GM19324 (cell line): ENCODE data around the gene FOXN3.

Source experiments
- ATAC-seq: cut with Tn5 transposase; IDR thresholded peaks from one replicate; pipeline ENCODE4 v1.9.1; 2021; ENCODE audit warnings: mild to moderate bottlenecking, moderate library complexity; ENCODE audit not compliant: unreplicated experiment, low FRiP score

FOXN3 gene

DNA sequence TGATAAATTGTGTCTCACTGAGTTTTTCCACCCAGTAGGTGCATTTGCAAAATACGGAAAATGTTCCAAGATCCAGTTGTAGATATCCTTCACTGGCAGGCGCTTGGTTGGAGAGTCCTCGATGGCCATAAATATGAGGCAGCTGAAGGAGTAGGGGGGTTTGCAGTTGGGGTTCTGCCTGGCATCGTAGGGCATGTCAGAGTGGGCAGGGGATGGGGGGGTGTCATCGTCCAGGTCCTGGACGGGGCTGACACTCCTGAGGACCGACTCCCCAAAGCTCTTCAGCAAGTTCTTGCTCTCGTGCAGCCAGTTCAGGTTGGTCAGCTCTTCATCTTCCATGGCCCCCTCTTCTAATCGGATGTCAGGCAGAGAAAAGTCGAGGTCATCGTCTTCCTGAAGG lies 5.1 kb downstream of the FOXN3 start:
- ATAC-seq = no peak

- no peak for ATAC-seq
Measured at GRCh38 chr14:89409961-89410360, 7.1 kb downstream of the FOXN3 start.

- ATAC-seq = no peak
Measured at GRCh38 chr14:89408907-89409700, 7.9 kb downstream of the FOXN3 start.

DNA sequence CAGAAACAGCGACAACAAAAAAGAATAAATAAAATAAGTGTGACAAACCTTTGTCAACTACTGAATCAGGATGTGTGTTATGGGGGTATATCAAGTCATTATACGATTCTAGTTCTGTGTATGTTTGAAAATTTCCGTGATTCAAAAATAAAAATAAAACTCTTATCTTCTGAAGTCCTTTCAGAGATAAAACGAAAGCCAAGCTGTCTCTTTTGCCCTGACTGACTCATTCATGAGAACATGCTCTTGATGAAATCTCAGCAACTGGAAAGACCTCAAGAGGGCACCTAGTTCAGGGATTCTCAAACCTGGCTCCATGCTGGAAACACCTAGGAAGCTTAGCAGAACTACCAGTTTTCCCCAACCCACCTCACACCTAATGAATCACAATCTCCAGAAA lies 9.2 kb downstream of the FOXN3 start:
- no peak for ATAC-seq

DNA sequence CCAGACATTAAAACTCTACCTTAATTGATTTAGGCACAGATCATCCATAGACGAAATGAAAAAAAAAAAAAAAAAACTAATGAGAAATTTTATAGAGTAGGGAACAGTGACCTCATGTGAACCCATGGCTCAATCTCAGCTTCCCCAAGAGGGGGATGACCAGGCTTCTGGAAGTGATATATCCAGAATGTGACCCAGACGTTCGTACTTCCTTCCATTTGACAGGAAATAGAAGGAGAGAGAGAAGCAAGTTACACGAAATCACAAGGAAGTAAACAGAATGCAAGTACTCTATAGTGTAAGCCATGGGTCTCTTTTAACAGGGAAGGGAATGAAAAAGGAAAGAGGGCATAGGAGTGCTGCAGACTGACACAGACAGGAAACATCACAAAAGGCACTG lies 10.1 kb downstream of the FOXN3 start:
- no peak for ATAC-seq

DNA sequence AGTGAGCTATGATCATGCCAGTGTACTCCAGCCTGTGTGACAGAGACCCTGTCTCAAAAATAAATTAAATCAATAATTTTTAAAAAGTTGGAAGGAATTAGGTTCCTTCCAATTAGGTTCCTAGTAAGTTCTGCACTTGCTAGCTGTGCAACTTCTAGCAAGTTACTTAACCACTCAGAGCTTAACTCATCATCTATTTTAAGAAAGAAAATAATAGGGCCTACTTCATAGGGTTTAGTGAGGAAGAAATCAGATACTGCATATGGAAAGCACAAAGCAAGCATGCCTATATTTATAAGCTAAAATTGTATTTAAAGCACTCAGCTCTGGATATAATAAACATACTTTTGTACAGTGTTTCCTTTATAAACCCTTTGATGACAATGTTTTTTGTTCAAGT lies 10.7 kb downstream of the FOXN3 start:
- no peak for ATAC-seq

- ATAC-seq = no peak
Measured at GRCh38 chr14:89405712-89406111, 11.3 kb downstream of the FOXN3 start.

- no peak for ATAC-seq
Measured at GRCh38 chr14:89402363-89402762, 14.7 kb downstream of the FOXN3 start.

- ATAC-seq = no peak
Measured at GRCh38 chr14:89401761-89402160, 15.3 kb downstream of the FOXN3 start.

DNA sequence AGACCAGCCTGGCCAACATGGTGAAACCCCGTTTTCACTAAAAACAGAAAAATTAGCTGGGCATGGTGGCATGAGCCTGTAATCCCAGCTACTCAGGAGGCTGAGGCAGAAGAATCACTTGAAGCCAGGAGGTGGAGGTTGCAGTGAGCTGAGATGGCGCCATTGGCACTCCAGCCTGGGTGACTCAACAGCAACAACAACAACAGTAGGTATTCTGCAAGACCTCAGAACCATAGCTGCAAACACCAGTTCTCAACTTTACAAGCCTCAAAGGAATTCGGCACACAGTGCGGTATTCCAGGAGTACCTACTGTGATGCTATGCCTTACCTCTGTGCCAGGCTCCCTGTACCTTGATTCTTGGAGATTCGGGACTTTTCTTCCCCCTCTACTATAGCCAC lies 15.8 kb downstream of the FOXN3 start:
- ATAC-seq = no peak

DNA sequence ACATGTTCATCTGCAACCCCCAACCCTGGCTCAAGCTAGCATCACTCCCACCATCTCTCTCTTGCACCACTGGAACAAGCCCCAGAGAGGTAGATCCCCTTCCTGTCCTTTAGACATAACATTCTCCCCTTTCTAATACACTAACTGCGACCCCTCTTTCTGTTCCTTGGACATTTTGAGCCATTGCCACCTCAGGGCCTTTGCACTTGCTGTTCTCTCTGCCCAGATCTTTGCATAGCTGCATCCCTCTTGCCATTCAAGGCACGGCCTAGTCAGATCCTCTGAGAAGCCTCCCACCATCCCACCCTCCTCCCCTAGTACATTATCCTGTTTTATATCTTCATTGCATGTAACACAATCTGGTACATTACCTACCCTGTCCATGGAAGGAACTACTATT lies 16.5 kb downstream of the FOXN3 start:
- ATAC-seq = no peak

DNA sequence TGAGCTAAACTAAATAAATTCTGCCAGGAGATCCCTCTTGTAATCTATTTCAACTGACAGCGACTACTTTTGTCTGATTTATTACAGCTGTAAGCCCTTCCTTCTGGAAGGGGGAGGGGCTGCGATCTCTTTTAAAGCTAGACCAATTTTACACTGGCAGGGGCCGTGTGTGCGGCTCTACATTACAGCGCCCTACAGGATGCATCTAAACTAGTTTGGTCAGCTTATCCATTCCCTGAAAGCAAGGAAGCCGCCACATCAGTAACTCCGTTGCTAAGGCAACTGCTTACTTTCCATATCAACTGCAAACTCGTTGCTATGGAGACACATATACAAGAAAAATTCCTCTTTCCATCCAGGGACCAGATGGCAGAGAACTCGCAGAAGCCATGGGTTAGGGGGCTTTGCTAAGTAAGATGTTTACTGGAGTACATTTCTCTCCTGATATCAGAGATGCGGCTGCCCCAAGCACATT lies 17.4 kb downstream of the FOXN3 start:
- ATAC-seq = no peak

DNA sequence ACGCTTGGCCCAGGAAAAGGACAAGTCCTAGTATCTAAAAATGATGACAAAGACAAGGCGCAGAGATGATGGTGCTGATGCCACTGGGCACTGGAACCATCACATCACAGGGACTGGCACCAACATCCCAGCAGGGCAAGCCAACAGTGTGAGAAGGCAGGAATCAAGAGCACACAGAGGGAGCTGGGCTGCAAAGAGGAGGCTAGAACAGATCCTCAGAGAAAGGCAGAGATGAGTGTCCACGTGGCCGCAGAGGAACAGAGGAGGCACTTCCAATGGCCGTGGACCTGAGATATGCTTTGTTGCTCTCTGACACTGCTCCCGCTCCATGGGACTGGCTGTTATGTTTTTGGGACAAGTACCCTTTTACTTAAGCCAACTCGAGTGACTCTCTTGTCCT lies 17.9 kb downstream of the FOXN3 start:
- no peak for ATAC-seq

GRCh38 chr14:89397569-89398230 lies 19.3 kb downstream of the FOXN3 start:
- no peak for ATAC-seq

GRCh38 chr14:89394972-89395371 lies 22.1 kb downstream of the FOXN3 start:
- no peak for ATAC-seq

DNA sequence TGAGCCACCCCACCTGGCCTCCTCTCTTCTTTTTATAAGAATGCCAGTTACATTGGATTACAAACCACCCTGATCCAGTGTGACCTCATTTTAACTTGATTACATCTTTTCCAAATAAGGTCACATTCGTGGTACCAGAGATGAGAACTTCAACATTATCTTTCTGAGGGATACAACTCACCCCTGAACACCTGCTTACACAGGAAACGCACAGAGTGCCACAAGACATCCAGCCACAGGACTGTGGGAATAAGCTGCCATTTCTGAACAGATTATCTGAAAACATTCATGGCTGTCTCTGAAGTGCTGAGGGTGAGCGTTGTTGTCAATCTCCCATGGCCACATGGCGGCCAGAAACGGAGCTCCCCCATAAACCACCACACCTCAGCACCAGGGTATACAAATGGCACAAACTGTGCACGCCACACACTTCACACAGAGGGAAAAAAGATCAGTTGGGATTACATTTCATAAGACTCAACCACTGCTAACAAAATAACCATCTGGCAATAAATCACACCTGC lies 23.7 kb downstream of the FOXN3 start:
- ATAC-seq = no peak

DNA sequence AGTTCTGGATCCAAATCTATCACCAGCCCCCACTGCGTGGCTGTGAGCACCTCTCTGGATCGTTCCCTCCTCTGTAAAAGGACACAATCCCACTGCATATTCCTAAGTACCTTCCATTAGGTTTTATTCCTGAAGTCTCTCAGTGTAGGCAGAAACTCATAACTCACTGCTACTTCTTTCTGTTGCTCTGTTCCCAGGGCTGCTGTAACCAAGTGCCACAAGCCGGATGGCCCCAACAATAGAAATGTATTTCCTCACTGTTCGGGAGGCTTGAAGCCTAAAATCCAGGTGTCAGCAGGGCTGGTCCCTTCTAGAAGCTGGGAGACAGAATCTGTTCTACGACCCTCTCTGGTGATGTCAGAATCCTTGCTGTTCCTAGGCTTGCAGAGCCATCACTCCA lies 24.9 kb downstream of the FOXN3 start:
- ATAC-seq = no peak

DNA sequence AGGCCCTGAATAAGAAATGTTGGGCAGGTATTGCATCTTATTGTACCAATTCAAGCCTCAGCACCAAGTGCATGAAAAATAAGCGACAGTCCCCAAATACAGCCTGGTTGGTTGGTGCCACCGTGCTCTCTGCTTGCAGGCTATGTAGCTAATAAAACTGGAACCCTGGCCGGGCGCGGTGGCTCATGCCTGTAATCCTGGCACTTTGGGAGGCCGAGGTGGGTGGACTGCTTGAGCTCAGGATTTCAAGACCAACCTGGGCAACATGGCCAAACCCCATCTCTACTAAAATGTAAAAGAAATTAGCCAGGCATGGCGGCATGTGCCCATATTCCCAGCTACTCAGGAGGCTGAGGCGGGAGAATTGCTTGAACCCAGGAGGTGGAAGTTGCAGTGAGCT lies 25.5 kb downstream of the FOXN3 start:
- no peak for ATAC-seq

DNA sequence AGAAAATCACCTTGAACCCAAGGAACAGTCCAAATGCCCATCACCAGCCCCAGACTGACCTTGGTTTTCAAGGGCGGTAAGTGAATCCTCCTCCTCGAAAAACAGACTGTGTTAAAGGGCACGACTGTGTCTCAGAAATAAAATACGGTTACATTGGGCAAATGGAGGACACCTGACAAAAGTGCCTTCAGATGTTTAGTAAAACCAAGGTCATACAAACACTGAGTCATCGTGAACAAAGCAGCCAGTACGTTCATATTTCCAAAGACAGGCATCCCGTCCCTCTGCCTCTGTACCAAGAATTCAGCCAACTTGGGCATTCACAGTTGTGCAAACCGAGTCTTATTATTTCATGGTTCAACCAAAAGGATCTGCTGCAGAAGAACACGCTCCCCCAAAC lies 25.9 kb downstream of the FOXN3 start:
- no peak for ATAC-seq

DNA sequence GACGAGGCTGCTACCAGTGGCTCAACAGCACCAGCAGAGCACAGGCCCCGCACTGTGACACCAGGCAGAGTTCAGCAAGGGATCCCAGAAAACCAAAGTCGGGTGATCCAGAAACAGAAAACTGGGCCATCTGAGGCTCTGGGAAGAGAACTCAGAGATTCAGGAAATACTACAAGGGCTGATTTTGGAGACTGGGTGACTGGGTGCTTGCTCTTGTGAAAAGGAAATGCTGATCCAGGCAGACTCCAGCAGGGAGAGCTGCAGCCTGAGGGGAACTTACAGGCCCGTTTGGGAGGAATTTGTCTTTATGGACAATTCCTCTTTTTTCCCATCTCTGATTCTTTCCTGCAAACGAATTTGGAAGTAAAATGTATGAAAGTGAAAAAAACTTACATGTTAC lies 28.2 kb downstream of the FOXN3 start:
- no peak for ATAC-seq

GRCh38 chr14:89387922-89388685 lies 28.9 kb downstream of the FOXN3 start:
- no peak for ATAC-seq
